Amniotic epithelial cell (primary cell): ENCODE data around the gene KIRREL2.
"Not testable (repeated sequence)": the region's sequence is repeated elsewhere in the genome, so short reads cannot be mapped to it uniquely, and the experiment has no call there.

Experiments
- DNase-seq: peaks from one replicate; pipeline ENCODE4 v3.0.0-alpha.2; 2010; ENCODE audit warnings: low read depth

KIRREL2 gene

DNA sequence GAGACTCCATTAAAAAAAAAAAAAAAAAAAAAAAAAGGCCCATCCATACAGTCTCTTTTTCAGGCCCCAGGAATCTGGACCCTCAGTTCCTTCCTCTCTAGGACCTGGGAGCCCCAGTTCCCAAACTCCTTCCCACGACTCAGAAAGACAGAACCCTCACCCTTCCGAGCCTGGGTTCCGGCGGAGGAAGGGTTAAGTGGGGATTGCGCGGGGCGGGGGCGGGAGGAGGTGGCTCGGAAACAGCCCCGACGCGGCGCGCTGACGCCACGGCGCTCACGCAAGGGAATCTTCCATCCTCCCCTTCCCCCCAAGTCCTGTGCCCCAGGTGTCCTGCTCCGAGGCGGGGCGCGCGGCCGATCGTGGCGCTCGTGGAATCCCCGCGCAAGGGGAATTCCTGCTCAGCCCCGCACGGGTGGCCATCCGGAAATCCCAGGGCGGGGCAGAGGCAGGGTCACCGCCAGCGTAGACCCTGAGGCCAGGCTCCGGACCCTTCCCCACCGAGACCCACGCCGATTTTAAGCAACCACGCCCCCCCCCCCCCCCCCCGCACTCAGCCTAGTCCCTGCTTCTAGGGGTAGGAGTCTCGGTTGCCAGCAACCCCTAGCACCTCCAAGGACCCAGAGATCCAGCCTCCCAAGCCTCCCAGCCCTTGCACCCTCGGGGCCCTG is 43.0 kb downstream of the KIRREL2 start:
- peak; percentile 79 for DNase-seq

DNA sequence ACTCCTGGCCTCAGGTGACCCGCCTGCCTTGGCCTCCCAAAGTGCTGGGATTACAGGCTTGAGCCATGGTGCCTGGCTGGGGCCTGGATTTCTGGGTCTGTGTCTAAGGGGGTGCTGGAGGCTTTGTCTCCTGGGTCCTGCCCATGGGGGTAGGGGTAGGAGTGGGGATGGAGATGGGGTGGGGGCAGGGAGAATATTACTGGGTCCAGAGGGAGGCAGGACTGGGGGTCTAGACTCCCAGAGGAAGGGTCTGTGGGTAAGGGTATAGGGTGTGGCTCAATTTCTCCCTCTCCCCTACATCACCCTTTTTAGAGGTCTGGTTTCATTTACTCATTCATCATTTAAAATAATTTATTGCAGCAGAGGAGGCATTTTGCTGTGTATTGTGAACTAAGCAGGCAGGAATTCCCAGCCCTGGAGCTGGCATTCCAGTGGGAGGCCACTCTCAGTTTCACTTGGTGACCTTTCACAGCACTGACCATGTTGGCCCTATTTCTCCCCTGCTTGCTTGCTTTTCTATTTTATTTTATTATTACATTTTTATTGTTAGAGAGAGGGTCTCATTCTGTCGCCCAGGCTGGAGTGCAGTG is 44.4 kb downstream of the KIRREL2 start:
- peak; percentile 57 for DNase-seq

DNA sequence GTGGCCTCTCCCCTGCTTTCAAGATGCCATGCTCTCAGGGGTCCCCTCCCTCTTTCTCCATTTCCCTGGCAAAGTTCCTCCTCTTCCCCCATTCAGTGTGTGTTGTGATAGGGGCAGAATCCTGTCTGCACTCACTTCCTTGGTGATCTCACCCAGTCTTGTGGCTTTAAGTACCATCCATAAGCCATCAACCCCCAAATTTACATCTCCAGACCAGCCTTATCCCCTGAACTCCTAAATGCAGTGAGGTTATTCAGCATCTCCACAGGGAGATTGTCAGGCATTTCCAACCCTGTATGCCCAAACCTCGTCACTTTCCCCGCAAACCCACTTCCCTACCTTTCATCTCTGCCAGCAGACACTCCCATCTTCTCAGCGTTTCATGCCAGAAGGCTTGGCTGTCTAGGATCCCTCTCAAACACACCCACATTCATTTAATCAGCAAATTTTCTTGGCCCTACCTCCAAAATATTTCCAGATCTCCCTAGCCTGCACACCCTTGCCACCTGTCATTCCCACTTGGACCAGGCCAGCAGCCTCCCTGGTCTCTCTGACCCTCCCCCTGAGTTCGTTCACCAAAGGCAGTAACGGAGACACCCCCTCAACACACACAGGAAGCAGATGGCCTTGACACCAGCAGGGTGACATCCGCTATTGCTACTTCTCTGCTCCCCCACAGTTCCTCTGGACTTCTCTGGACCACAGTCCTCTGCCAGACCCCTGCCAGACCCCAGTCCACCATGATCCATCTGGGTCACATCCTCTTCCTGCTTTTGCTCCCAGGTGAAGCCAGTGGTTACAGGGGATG is 45.3 kb downstream of the KIRREL2 start, which contains the start of gene HCST:
HCST (plus strand) TSS at position 676 of the 808 bp plus-strand sequence; CDS start at position 741, 65 bp downstream.
- DNase-seq: peak; percentile 16

DNA sequence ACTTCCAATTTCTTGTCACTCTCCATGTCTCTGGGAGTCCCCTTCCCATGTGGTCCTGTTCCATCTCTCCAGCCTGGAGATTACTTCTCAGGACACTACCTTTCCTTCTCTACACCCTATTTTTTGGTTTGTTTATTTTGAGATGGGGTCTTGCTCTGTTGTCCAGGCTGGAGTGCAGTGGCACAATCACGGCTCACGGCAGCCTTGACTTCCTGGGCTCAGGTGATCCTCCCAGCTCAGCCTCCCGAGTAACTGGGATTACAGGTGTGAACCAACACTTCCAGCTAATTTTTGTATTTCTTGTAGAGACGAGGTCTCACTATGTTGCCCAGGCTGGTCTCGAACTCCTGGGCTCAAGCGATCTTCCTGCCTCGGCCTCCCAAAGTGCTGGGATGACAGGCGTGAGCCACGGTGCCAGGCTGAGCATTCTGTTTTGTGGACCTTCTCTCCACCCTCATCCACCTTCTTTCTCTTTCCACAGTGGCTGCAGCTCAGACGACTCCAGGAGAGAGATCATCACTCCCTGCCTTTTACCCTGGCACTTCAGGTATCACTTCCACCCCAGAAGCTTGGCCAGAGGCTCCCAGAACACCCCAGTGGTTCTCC is 46.3 kb downstream of the KIRREL2 start:
- no peak for DNase-seq

DNA sequence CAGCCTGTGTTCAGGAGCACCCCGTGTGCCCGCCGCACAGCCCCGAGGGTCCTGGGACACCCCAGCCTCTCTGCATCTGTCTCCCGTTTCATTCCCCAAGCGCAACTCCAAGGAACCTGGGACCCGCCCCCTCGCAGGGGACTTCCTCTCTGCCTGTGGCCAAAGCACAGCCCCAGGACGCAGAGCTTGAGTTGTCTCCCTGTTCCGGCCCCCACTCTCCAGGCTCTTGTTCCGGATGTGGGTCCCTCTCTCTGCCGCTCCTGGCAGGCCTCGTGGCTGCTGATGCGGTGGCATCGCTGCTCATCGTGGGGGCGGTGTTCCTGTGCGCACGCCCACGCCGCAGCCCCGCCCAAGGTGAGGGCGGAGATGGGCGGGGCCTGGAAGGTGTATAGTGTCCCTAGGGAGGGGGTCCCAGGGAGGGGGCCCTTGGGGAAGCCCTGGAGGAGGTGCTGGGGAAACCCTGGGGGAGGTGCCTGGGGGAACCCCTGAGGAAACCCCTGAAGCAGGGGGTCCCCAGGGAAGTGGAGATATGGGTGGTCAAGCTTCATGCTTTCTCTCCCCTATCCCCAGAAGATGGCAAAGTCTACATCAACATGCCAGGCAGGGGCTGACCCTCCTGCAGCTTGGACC is 47.0 kb downstream of the KIRREL2 start:
- DNase-seq: peak; percentile 35

DNA sequence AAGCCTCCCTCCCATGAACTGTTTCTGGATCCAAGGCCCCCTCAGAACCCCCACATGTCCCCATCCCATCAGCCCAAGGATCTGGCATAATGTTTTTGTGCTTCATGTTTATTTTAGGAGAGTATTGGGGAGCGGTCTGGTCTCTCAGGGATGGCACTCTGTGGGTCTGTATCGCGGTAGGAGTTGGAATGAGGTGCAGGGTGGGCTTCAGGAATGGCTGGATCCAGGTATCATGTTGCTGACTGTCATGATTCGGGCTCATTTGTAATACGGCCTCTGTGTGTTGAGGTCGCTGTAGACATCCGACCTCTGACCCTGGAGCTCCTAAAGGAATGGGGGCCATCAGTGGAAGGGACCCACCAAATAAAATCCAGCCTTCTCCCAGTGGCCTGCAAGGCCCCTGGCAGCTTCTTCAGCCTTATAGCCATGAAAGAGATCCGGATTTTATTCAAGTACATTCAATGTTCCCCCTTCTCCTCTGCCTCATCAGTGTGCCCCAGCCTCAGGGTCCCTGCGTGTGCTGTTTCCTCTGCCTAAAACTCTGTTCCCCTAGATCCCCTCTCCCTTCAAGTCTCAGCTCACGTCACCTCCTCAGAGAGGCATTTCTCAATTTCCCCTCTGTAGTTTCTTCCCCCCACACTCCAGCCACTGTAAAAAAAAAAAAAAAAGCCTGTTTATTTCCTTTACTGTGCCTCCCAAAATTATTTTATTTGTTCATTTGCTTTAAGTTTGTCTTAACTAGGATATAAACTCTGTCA is 47.8 kb downstream of the KIRREL2 start:
- no peak for DNase-seq

DNA sequence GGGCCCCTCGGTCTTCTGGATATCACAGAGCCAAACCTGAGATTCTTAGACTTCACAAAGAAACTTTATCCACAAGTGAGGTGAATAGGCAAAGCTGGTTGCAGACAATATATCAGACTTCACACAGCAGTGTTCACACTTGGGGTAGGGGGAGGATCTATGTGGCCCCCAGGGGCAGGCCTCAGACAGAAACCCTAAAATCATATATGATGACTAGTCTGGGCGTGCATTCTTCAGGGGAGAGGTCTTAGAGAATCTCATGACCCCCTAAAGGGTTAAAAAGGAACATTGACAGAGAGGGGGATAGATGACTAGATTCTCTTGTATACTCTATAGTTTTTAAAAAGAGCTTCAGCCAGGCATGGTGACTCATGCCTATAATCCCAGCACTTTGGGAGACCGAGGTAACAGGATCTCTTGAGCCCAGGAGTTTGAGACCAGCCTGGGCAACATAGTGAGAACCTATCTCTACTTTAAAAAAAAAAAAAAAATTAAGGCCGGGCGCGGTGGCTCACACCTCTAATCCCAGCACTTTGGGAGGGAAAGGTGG is 48.5 kb downstream of the KIRREL2 start:
- DNase-seq: no peak

DNA sequence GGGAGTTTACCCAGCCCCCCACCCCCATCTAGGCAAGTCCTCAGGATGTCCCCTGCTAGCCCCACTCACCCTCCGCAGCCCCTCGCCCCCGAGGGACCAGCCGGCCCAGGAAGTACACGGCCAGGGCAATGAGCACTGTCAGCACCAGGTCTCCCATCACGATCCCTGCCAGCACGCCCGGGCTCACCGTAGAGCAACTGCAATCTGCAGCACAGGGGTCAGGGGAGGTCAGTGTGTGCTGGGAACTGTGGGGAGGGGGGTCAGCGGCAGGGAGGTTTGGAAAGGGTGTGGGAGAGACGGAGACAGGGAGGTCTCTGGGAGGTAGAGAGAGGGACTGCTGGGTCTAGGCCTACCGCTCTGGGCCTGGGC is 50.6 kb downstream of the KIRREL2 start:
- DNase-seq: no peak

DNA sequence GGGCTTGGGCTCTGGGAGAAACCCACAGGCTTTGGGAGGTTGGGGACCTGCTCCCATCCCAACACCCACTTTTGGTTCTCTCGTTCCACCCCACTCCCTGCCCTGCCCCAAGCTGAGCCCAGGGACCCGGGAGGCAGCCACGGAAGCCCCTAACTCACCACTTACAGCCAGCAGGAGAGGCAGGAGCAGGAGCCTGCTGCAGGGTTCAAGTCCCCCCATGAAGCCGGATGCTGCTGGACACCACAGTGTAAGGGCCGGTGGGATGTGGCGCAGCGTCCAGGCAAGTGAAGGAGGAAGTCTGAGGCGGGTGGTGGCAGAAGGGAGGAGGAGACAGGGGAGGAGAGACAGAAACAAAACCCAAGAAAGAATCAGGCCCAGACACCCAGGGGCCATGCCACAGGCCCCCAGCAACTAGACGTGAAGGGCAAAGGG is 51.3 kb downstream of the KIRREL2 start, which contains the start of gene TYROBP:
TYROBP (minus strand) TSS at position 286 of the 432 bp plus-strand sequence; CDS start at position 219, 67 bp downstream.
- no peak for DNase-seq

DNA sequence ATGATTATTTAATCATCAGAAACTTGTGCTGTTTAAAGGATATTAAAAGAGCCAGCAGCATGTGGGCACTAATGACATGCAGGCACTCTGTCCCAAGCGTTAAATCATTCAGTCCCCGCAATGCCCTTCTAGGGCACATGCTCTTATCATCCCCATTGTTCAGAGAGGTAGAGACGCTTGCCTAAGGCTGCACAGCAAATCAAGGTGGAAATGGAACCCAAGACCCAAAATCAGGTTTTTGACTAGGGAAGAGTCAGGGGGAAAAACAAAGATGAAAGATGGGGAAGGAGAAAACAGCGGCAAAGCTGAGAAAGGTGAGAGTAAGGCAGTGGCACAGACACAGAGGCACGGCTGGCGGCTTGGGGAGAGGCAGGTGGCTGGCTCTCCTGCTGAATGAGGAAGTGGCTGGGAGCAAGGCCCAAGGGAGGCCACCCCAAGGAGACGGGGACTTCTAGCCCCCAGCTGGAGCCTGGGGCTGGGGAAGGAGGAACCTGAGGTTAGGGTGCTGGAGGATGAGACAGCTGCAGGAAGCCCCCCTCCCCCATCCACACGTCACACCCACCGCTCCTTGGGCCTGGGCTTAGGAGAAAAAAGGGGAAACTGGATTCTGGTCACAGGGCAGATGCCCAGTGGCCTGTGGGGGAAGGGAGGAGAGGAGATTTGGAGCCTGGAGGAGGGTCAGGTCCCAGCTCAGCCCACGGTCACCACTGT is 52.4 kb downstream of the KIRREL2 start:
- no peak for DNase-seq

DNA sequence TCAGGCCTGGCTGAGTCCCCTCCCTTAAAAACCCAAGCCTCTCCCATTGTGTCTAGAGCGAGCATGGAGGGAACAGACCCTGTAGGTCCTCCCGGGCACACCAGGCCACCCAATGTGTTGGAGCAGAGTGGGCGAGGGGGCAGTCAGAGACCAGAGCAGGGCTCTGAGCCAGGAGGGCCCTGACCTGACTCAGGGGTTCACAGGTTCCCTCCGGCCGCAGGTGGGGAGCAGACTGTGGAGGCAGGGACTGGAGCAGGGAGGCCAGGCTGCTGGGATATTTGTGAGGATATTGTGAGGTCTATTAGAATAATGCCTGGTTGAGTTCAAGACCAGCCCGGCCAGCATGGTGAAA is 52.9 kb downstream of the KIRREL2 start:
- no peak for DNase-seq

DNA sequence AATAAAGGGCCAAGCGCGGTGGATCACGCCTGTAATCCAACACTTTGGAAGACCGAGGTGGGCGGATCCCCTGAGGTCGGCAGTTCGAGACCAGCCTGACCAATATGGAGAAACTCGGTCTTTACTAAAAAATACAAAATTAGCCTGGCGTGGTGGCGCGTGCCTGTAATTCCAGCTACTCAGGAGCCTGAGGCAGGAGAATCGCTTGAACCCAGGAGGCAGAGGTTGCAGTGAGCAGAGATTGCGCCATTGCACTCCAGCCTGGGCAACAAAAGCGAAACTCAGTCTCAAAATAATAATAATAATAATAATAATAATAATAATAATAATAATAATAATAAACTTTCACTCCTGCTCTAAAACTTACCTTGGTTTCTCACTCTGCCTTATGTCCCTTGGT is 53.6 kb downstream of the KIRREL2 start:
- not testable (repeated sequence) for DNase-seq

DNA sequence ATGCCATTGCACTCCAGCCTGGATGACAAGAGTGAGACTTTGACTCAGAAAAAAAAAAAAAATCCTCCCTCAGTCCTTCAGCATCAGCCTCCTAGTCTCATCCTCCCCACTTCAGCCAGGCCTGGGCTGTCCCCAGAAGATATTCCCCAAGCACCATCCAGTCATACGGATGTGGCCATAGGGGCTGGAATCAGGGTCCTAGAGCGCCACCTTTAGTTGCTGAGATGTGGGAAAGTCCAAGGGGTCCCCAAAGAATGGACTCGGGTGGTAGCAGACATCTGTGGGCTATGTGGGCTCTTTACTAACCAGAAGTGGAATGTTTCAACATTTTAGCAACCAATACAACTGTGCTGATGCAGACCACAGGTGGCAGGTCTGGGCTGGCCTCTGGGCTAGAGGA is 54.5 kb downstream of the KIRREL2 start:
- DNase-seq: no peak

DNA sequence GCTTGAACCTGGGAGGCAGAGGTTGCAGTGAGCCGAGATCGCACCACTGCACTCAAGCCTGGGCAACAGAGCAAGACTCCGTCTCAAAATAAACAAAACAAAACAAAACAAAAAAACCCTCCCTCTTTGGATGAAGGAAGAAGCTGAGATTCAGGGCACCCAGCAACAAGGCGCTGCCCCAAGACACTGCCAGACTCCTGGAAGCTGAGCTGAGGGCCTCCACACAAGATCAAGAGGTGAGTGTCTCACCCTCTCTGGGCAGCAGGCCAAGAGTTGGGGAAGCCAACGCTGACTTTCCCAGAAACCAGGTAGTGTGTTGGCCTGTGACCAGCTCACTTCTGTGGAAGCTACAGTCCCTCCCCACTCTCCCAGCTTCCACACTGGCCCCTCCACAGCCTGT is 55.1 kb downstream of the KIRREL2 start:
- DNase-seq: peak; percentile 18

DNA sequence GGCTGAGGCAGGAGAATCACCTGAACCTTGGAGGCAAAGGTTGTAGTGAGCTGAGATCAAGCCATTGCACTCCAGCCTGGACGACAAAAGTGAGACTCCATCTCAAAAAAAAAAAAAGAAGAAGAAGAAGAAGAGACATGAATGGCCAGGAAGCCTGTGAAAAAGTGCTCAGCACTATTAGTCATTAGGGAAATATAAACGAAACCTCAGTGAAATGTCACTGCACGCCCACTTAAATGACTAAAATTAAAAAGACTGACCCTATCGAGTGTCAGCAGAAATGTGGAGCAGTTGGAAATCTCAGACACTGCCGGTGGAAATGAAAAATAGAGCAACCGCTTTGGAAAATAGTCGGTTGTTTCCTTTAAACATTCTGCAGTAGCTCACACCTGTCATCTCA is 56.9 kb downstream of the KIRREL2 start:
- no peak for DNase-seq

DNA sequence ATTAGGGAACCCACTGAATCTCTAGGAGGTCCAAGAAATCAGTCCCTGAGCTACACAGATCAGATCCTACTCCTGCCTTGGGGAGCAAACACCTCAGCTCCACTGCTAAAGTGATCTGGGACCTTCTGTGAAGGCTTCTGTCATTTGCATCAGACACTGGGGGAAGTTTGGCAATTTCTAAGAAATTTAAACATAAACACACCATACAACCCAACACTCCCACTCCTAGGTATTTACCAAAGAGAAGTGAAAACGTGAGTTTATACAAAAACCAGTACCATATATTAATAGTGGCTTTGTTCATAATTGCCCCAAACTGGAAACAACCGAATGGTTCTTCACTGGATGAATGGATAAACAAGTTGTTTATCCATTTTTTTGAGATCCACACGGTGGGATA is 58.7 kb downstream of the KIRREL2 start:
- no peak for DNase-seq
